Keratinocyte (primary cell): Measurements from ENCODE around the gene PHETA1. TPM values are rescaled to one million over a fixed set of nuclear protein-coding genes. Genes with fewer than 3 reads are reported as not detected.
"Not testable (repeated sequence)": the region's sequence is repeated elsewhere in the genome, so short reads cannot be mapped to it uniquely, and the experiment has no call there.

Experiments
- DNase-seq: peaks from one replicate; pipeline ENCODE4 v3.0.0-alpha.2; 2011; ENCODE audit warnings: low read depth, missing footprints, low spot score
- FAIRE-seq: peaks from 2 replicates; lab custom pipeline; 2011; peaks lifted over from hg19 to GRCh38; lab: Jason Lieb, UNC
- H2AFZ ChIP-seq: 2 replicates; pipeline ENCODE4 v1.6.0; 2012; ENCODE audit warnings: low read length, control low read depth, inconsistent platforms; ENCODE audit not compliant: control insufficient read depth
- H3K27ac ChIP-seq: 2 replicates; pipeline ENCODE4 v1.5.1; 2011; ENCODE audit warnings: low read length; ENCODE audit not compliant: control insufficient read depth, insufficient read depth
- H3K27me3 ChIP-seq: 3 replicates; pipeline ENCODE4 v1.6.0; 2011; ENCODE audit warnings: low read length; ENCODE audit not compliant: control insufficient read depth, insufficient read depth; ENCODE audit errors: extremely low read depth
- H3K36me3 ChIP-seq, 2 experiments: 2 replicates in 1 of 2; 3 replicates in 1 of 2; pipeline ENCODE4 v1.5.1; 2011; ENCODE audit warnings: low read length in 2 of 2, mild to moderate bottlenecking in 1 of 2; ENCODE audit not compliant: control insufficient read depth in 2 of 2, insufficient read depth in 2 of 2; ENCODE audit errors: extremely low read depth in 1 of 2
- H3K4me1 ChIP-seq: 3 replicates; pipeline ENCODE4 v1.5.1; 2011; ENCODE audit warnings: low read length; ENCODE audit not compliant: control insufficient read depth, insufficient read depth; ENCODE audit errors: extremely low read depth
- H3K4me2 ChIP-seq: 3 replicates; pipeline ENCODE4 v1.6.0; 2011; ENCODE audit warnings: low read depth, low read length; ENCODE audit not compliant: control insufficient read depth, insufficient read depth; ENCODE audit errors: extremely low read depth
- H3K4me3 ChIP-seq, 3 experiments: fragments of 200-600 bp in 1 of 3; sonication (generic) in 1 of 3; 2 replicates in 2 of 3; 3 replicates in 1 of 3; pipeline ENCODE4 v1.5.1; 2011 to 2016; ENCODE audit warnings: low read length in 3 of 3, mild to moderate bottlenecking in 3 of 3, control low read depth in 2 of 3, inconsistent platforms in 1 of 3, low read depth in 1 of 3, mixed read lengths in 1 of 3, mixed run types in 1 of 3, moderate library complexity in 1 of 3; ENCODE audit not compliant: control insufficient read depth in 2 of 3, insufficient read depth in 2 of 3; ENCODE audit errors: extremely low read depth in 1 of 3
- H3K79me2 ChIP-seq: 2 replicates; pipeline ENCODE4 v1.6.0; 2012; ENCODE audit warnings: low read length; ENCODE audit not compliant: control insufficient read depth, insufficient read depth
- H3K9ac ChIP-seq: 3 replicates; pipeline ENCODE4 v1.6.0; 2011; ENCODE audit warnings: low read length; ENCODE audit not compliant: control insufficient read depth, insufficient read depth; ENCODE audit errors: extremely low read depth
- H3K9me1 ChIP-seq: 3 replicates; pipeline ENCODE4 v1.6.0; 2011; ENCODE audit warnings: low read length; ENCODE audit not compliant: control insufficient read depth, insufficient read depth; ENCODE audit errors: extremely low read depth
- H3K9me3 ChIP-seq: 2 replicates; pipeline ENCODE4 v1.5.1; 2012; ENCODE audit warnings: low read depth, low read length; ENCODE audit not compliant: control insufficient read depth
- H4K20me1 ChIP-seq: 3 replicates; pipeline ENCODE4 v1.6.0; 2011; ENCODE audit warnings: low read length; ENCODE audit not compliant: control insufficient read depth, insufficient read depth; ENCODE audit errors: extremely low read depth
- CTCF ChIP-seq, 3 experiments: IDR thresholded peaks in 1 of 3; conservative IDR thresholded peaks in 1 of 3; optimal IDR thresholded peaks in 1 of 3; 2 replicates in 2 of 3; 3 replicates in 1 of 3; pipeline versions ENCODE3 to v1.5.1; 2011; ENCODE audit warnings: low read length in 3 of 3, mild to moderate bottlenecking in 3 of 3, moderate library complexity in 2 of 3, control low read depth in 1 of 3, inconsistent platforms in 1 of 3; ENCODE audit not compliant: insufficient read depth in 2 of 3; ENCODE audit errors: extremely low read depth in 1 of 3
- EZH2 ChIP-seq: IDR thresholded peaks from one replicate; pipeline ENCODE4 v1.6.1; 2012; ENCODE audit warnings: inconsistent platforms, mild to moderate bottlenecking, low read length, moderate library complexity
- dilution Hi-C: fragments of 300-500 bp; cut with MboI; formaldehyde crosslinking; loops from one replicate; pipeline ENCODE4 v1.7.0; 2020; ENCODE audit warnings: low sequenced_read_pairs; ENCODE audit not compliant: extremely low pct_ligation_motif_present
- polyA plus RNA-seq, 5 experiments: library from polyadenylated mRNA; depleted of rRNA in 3 of 5; stranded (reverse) in 3 of 5; stranded (forward) in 1 of 5; unstranded in 1 of 5; fragments of >200 nt; gene quantifications; 1 replicate in 1 of 5; 2 replicates in 3 of 5; 3 replicates in 1 of 5; pipeline versions ENCODE4 v1.2.1 to v1.2.3, GENCODE V29; 2011 to 2012; ENCODE audit warnings: missing spikeins in 2 of 5, low read depth in 1 of 5, low replicate concordance in 1 of 5

Gene PHETA1
- polyA plus RNA-seq, 1 donor (not counting 4 experiments of a cell fraction or from before 2014, with no cell fraction given) = 1.7 TPM

- Histone ChIP-seq H3K4me1 (no peaks in the 10 kb centered on the region), H4K20me1 (no peaks in the 10 kb centered on the region), H3K27ac (no peak overlapping the region), H3K36me3 (no peaks in the 10 kb centered on the region), H3K9me1 (no peaks in the 10 kb centered on the region), H3K9me3 (no peaks in the 10 kb centered on the region), H3K9ac (no peak overlapping the region), H3K4me2 (no peak overlapping the region), H3K27me3 (no peaks in the 10 kb centered on the region), H2AFZ (no peak overlapping the region), H3K4me3 (no peak overlapping the region), H3K79me2 (no peaks in the 10 kb centered on the region)
- TF ChIP-seq CTCF (optimal IDR thresholded peaks at IDR 0.05 in 1 of 3, IDR thresholded peaks at IDR 0.05 in 1 of 3, conservative IDR thresholded peaks at IDR 0.05 in 1 of 3; ENCODE audit: extremely low read depth in 1 of 3, insufficient read depth in 2 of 3, low read length in 3 of 3) (no peak), EZH2 (no peak)
- dilution Hi-C loops = no loop called here
- DNase-seq (no peak), FAIRE-seq (no peak)
Measured at GRCh38 chr12:111341426-111342065, 27.3 kb downstream of the PHETA1 start.

GRCh38 chr12:111340680-111341079 is 28.2 kb downstream of the PHETA1 start:
- H3K9me1 ChIP-seq, H4K20me1 ChIP-seq, DNase-seq, dilution Hi-C loops, H3K27ac ChIP-seq, H3K9me3 ChIP-seq, FAIRE-seq, H3K4me1 ChIP-seq, H3K9ac ChIP-seq, H3K36me3 ChIP-seq, H3K27me3 ChIP-seq, H2AFZ ChIP-seq, H3K4me3 ChIP-seq, H3K79me2 ChIP-seq, H3K4me2 ChIP-seq: not testable (repeated sequence)

- dilution Hi-C loops = no loop called here
- Histone ChIP-seq H3K4me1 (no peaks in the 10 kb centered on the region), H3K36me3 (no peaks in the 10 kb centered on the region), H3K4me3 (no peak overlapping the region), H3K9me3 (no peaks in the 10 kb centered on the region), H3K9me1 (no peaks in the 10 kb centered on the region), H3K9ac (no peak overlapping the region), H2AFZ (no peak overlapping the region), H3K27ac (no peak overlapping the region), H3K4me2 (no peak overlapping the region), H3K27me3 (no peaks in the 10 kb centered on the region), H4K20me1 (no peaks in the 10 kb centered on the region), H3K79me2 (no peaks in the 10 kb centered on the region)
- no peak for TF ChIP-seq EZH2
- TF ChIP-seq CTCF (optimal IDR thresholded peaks at IDR 0.05 in 1 of 3, IDR thresholded peaks at IDR 0.05 in 1 of 3, conservative IDR thresholded peaks at IDR 0.05 in 1 of 3; ENCODE audit: extremely low read depth in 1 of 3, insufficient read depth in 2 of 3, low read length in 3 of 3) = no peak
- DNase-seq = no peak
- FAIRE-seq = no peak
Measured at GRCh38 chr12:111340231-111340630, 28.7 kb downstream of the PHETA1 start.
